Kidney (tissue), 14 donors: Measurements from ENCODE around the gene TRAF1. TPM values are rescaled to one million over a fixed set of nuclear protein-coding genes. Genes with fewer than 3 reads are reported as not detected.

Experiments used
- DNase-seq, 5 donors: peaks; one replicate each; pipeline ENCODE4 v3.0.0-alpha.2; 2013 to 2020
- FAIRE-seq: peaks from 2 replicates; lab custom pipeline; 2012; peaks lifted over from hg19 to GRCh38; lab: Jason Lieb, UNC
- H3K27ac ChIP-seq, 2 donors: one replicate each; pipeline ENCODE4 v1.7.0; 2013; ENCODE audit warnings: low read depth in 2 of 2, low read length in 2 of 2, inconsistent platforms in 1 of 2
- H3K27me3 ChIP-seq: one replicate; pipeline ENCODE4 v1.7.1; 2013; ENCODE audit warnings: low read length, inconsistent platforms; ENCODE audit not compliant: control insufficient read depth, insufficient read depth
- H3K36me3 ChIP-seq, 3 donors: one replicate each; pipeline versions ENCODE4 v1.7.0 to v1.7.1; 2013; ENCODE audit warnings: low read length in 3 of 3, control low read depth in 1 of 3, inconsistent platforms in 1 of 3; ENCODE audit not compliant: insufficient read depth in 3 of 3, control insufficient read depth in 2 of 3
- H3K4me1 ChIP-seq, 3 donors: one replicate each; pipeline versions ENCODE4 v1.7.0 to v1.7.1; 2013; ENCODE audit warnings: low read length in 3 of 3, inconsistent platforms in 1 of 3, low read depth in 1 of 3; ENCODE audit not compliant: control insufficient read depth in 2 of 3, insufficient read depth in 2 of 3
- H3K4me3 ChIP-seq, 3 donors: one replicate each; pipeline versions ENCODE4 v1.7.0 to v1.8.1; 2013; ENCODE audit warnings: low read length in 3 of 3, control low read depth in 1 of 3, inconsistent platforms in 1 of 3
- H3K9ac ChIP-seq, 3 donors: one replicate each; pipeline versions ENCODE4 v1.7.0 to v1.7.1; 2013; ENCODE audit warnings: low read length in 3 of 3, control low read depth in 1 of 3, inconsistent platforms in 1 of 3
- H3K9me3 ChIP-seq, 3 donors: one replicate each; pipeline versions ENCODE4 v1.7.0 to v1.7.1; 2013; ENCODE audit warnings: low read length in 3 of 3, control low read depth in 1 of 3, inconsistent platforms in 1 of 3; ENCODE audit not compliant: control insufficient read depth in 2 of 3, insufficient read depth in 1 of 3
- intact Hi-C: fragments of 100-400 bp; cut with DNase I; formaldehyde crosslinking; loops from one replicate; pipeline ENCODE4 v1.11.1; 2022
- polyA plus RNA-seq: library from polyadenylated mRNA; stranded (reverse); fragments of 350-450 nt; fragmentation: Illumina TruSeq; extraction: RNeasy Lipid Tissue Mini Kit (QIAGEN cat#74804); gene quantifications from one replicate; pipeline ENCODE4 v1.2.3, GENCODE V29; 2014; ENCODE audit warnings: low read depth, low replicate concordance; ENCODE audit not compliant: insufficient read depth
- total RNA-seq: library from RNA; stranded (reverse); fragmentation: NEBNext Ultra II Directional; extraction: Animal tissue kit (Norgen Biotek cat#: 25700); gene quantifications from one replicate; pipeline ENCODE4 v1.2.1, GENCODE V29; 2021
- TF ChIP-seq, protein P1 (sequence below): IDR thresholded peaks from 3 replicates; pipeline ENCODE4 v1.5.1; 2012; ENCODE audit warnings: mild to moderate bottlenecking, moderate library complexity, borderline replicate concordance; ENCODE audit not compliant: insufficient read depth; ENCODE audit errors: extremely low read depth
- donor health status: control.
- donor health status: control.
- donor health status: control.
- donor health status: control.
- donor health status: control.
- donor health status: DM: yes; HTN: yes; CAD: no.
- donor health status: Normal renal cell carcinoma (clear cell type).

Gene TRAF1
- total and polyA plus RNA-seq, 2 donors from 2014 or later, result 3.1 to 10.9 TPM

DNA sequence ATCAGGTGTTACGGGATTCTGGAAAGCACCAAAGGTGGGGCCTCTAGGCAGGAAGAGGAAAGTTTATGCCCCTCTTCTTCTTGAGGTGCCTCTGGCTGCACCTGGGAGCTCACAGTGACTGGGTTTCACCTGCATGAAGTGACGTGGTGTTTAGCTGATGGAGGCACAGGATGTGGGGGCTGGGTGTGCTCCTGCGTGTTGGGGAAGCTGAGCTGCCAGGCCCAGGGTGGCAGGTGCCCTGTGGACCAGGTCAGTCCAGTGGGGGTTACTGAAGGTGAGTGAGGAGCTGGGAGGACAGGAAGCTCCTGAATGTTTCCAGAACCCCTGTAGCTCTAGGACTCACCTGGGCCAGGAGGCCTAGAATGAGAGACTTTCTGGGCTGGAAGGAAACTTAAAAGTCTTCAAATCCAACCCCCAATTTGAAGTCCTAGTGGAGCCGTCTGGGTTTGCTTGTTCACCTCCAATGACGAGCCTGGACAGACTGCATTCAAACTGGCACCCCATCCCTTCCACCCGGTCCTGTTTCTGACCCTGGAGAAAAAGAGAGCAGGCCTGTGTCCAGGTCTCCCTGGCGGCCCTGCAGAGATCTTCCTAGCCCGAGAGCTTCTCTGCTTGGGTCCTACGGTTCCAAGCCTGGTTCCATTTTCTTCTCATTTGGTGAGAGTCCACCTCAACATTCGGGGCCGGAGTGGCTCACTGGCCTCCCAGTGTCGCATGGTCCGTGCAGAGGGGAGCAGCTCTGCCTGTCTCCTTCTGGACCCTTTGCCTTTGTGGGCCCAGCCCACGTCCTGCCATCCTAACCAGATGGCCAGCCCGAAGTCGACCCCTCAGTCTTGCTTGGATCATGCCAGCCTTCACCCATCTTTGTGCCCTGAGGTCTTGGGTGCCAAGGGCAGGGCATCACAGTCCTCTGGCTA lies 22.3 kb downstream of the TRAF1 start:
- FAIRE-seq (no peak), DNase-seq (no peak)
- intact Hi-C loops, result no loop called here
- H3K4me3 ChIP-seq, result no peak overlapping the region
- TF ChIP-seq, protein P1, sequence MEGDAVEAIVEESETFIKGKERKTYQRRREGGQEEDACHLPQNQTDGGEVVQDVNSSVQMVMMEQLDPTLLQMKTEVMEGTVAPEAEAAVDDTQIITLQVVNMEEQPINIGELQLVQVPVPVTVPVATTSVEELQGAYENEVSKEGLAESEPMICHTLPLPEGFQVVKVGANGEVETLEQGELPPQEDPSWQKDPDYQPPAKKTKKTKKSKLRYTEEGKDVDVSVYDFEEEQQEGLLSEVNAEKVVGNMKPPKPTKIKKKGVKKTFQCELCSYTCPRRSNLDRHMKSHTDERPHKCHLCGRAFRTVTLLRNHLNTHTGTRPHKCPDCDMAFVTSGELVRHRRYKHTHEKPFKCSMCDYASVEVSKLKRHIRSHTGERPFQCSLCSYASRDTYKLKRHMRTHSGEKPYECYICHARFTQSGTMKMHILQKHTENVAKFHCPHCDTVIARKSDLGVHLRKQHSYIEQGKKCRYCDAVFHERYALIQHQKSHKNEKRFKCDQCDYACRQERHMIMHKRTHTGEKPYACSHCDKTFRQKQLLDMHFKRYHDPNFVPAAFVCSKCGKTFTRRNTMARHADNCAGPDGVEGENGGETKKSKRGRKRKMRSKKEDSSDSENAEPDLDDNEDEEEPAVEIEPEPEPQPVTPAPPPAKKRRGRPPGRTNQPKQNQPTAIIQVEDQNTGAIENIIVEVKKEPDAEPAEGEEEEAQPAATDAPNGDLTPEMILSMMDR, result no peak
- H3K9me3 ChIP-seq, result no peaks in the 10 kb centered on the region
- no peaks in the 10 kb centered on the region for H3K27me3 ChIP-seq
- H3K9ac ChIP-seq, result no peak overlapping the region
- H3K36me3 ChIP-seq, result no peaks in the 10 kb centered on the region
- H3K27ac ChIP-seq, result no peak overlapping the region
- no peaks in the 10 kb centered on the region for H3K4me1 ChIP-seq

DNA sequence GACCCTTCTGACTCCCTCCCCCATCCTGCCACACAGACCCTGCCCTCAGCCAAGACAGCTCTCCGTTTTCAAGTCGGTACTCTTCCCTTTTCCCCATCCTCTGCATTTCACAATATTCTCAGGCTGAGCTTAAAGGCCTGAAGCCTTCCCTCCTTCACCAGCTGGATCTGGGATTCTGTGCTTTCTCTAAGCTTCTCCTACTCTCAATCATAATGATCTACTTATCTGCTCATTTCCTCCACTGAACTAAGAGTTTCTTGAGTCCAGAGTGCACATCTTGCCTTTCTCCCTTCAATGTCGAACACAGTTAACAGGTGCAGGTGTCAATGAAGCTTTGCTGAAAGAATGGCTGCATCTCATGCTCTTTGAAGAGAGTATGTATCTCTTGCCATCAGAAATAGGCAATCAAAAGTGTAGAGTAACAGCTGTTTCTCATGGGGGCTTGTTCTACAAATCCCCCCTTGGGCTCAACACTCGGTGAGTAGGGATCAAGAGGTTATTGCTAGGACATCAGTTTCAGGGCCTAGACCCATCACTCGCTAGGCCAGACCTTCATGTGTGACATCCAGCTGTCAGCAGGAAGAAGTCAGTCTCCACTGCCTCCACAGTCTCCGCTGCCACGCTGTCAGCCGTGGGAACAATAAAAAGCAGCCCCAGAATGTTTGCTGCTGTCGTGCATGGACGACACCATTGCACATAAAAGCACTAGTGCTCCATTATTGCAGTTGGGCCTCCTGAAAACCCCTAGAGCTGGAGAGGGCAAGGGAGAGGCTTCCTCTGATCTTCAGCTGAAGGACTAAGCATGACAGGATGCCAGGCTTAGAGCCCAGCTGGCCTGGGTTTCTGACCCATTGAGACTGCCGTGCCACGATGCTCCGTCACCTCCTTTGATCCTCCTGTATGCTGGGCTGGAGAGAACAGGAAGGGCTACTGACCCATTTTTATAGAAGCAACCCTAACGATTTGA lies 23.7 kb downstream of the TRAF1 start:
- TF ChIP-seq, protein P1, result no peak
- no peak overlapping the region for H3K4me3 ChIP-seq
- no peak for FAIRE-seq
- no peaks in the 10 kb centered on the region for H3K27me3 ChIP-seq
- H3K4me1 ChIP-seq, result no peaks in the 10 kb centered on the region
- no peak overlapping the region for H3K27ac ChIP-seq
- DNase-seq, result no peak
- no peaks in the 10 kb centered on the region for H3K36me3 ChIP-seq
- no peaks in the 10 kb centered on the region for H3K9me3 ChIP-seq
- intact Hi-C loops, result no loop called here
- no peak overlapping the region for H3K9ac ChIP-seq

DNA sequence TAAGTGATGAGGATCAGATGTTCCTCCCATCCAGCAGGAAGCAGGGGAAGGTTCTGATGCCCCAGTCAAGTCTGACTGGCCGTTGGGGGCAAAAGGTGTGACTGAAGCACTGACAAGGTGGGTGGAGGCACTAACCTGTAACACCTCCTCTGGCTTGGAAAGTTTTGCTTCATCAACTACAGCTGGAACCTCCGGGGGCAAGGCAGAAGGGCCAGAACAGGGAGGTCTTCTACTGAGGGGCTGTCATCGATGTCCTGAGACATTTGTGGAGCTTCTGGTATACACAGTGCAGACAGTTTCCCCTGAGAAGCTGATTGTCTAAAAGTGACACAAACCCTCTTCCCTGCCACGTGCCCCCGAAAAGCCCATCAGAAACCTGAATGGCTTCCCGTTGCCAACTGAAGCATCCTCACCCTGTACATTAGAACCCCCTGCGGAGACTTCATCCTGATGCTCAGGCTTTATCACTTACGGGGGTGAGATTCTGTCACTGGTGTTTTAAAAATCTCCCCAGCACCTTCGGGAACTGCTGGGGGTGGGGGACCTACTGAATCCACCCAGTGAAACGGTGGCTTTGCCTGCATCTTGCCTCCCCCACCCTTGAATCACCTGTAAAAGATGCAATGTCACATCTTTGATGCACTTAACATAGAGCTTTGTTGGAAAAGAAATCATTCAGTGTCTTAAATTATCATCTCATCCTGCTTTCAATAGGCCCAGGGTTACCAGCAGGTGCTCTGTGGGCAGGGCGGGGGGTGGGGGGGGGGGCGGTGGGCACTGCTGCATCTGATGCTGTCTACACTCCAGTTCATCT lies 24.6 kb downstream of the TRAF1 start:
- intact Hi-C loops, result no loop called here
- no peak overlapping the region for H3K27ac ChIP-seq
- no peak for FAIRE-seq

More for the DNA sequence above, 24.6 kb downstream of the TRAF1 start:
- Histone ChIP-seq H3K4me1 (no peaks in the 10 kb centered on the region), H3K9ac (no peak overlapping the region), H3K36me3 (no peaks in the 10 kb centered on the region), H3K4me3 (no peak overlapping the region), H3K9me3 (no peaks in the 10 kb centered on the region), H3K27me3 (no peaks in the 10 kb centered on the region)
- DNase-seq, result no peak
- TF ChIP-seq, protein P1, result no peak
